Measurements from ENCODE around the gene ETV4. TPM values are rescaled to one million over a fixed set of nuclear protein-coding genes. Genes with fewer than 3 reads are reported as not detected.

Gene ETV4
- total and polyA plus RNA-seq, 2 of the 13 experiments (the other 11 are each of a cell fraction or from before 2014, with no cell fraction given) = 128 to 330 TPM

DNA sequence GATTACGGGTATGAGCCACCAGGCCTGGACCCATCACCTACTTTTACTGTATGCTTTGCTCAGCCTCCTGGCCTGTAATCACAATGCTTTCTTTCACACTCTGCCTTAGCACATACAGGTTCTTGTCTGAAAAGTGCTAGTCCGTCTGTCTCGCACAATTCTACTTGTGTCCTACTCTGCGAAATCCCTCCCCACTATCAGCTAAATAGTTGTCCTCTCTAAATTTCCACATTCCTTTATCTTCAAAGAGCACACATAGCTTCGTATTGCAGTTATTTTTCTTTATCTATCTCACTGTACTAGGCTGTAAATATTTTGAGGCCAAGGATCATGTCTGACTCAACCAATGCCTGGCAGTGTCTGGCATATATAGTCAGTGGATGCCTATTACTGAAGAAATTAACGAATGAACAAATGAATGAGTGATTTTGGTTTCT is 38.5 kb upstream of the ETV4 start (continued):
- TF ChIP-seq, protein P1, sequence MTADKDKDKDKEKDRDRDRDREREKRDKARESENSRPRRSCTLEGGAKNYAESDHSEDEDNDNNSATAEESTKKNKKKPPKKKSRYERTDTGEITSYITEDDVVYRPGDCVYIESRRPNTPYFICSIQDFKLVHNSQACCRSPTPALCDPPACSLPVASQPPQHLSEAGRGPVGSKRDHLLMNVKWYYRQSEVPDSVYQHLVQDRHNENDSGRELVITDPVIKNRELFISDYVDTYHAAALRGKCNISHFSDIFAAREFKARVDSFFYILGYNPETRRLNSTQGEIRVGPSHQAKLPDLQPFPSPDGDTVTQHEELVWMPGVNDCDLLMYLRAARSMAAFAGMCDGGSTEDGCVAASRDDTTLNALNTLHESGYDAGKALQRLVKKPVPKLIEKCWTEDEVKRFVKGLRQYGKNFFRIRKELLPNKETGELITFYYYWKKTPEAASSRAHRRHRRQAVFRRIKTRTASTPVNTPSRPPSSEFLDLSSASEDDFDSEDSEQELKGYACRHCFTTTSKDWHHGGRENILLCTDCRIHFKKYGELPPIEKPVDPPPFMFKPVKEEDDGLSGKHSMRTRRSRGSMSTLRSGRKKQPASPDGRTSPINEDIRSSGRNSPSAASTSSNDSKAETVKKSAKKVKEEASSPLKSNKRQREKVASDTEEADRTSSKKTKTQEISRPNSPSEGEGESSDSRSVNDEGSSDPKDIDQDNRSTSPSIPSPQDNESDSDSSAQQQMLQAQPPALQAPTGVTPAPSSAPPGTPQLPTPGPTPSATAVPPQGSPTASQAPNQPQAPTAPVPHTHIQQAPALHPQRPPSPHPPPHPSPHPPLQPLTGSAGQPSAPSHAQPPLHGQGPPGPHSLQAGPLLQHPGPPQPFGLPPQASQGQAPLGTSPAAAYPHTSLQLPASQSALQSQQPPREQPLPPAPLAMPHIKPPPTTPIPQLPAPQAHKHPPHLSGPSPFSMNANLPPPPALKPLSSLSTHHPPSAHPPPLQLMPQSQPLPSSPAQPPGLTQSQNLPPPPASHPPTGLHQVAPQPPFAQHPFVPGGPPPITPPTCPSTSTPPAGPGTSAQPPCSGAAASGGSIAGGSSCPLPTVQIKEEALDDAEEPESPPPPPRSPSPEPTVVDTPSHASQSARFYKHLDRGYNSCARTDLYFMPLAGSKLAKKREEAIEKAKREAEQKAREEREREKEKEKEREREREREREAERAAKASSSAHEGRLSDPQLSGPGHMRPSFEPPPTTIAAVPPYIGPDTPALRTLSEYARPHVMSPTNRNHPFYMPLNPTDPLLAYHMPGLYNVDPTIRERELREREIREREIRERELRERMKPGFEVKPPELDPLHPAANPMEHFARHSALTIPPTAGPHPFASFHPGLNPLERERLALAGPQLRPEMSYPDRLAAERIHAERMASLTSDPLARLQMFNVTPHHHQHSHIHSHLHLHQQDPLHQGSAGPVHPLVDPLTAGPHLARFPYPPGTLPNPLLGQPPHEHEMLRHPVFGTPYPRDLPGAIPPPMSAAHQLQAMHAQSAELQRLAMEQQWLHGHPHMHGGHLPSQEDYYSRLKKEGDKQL (CRISPR knock-in tag; IDR thresholded peaks at IDR 0.05; ENCODE audit: low read depth) = peak; percentile 61; the same call in 1 of the 2 replicates
- TF ChIP-seq TSC22D2 (CRISPR knock-in tag; IDR thresholded peaks at IDR 0.05; ENCODE audit: borderline replicate concordance) (no peak), NONO (IDR thresholded peaks at IDR 0.05) (no peak), NONO (CRISPR knock-in tag; conservative IDR thresholded peaks at IDR 0.05) (0 out of 2 replicates have a peak, but pooled peaks have one; percentile 29), ZEB1 (IDR thresholded peaks at IDR 0.05; ENCODE audit: insufficient replicate concordance, low read depth) (peak; percentile 54), SSRP1 (CRISPR knock-in tag; IDR thresholded peaks at IDR 0.05) (peak; percentile 83; the same call in 1 of the 2 replicates), NR2C2 (CRISPR knock-in tag; IDR thresholded peaks at IDR 0.05; ENCODE audit: borderline replicate concordance) (no peak), HNRNPL (IDR thresholded peaks at IDR 0.05; ENCODE audit: low read depth, low read length) (no peak), ZNF737 (CRISPR knock-in tag; IDR thresholded peaks at IDR 0.05; ENCODE audit: borderline replicate concordance) (no peak), ISL2 (CRISPR knock-in tag; IDR thresholded peaks at IDR 0.05) (peak; percentile 94), CHD4 (IDR thresholded peaks at IDR 0.05; ENCODE audit: borderline replicate concordance, low read length) (peak; percentile 86; the same call in 1 of the 2 replicates), KMT2A (CRISPR knock-in tag; IDR thresholded peaks at IDR 0.05) (no peak), ZNF33A (CRISPR knock-in tag; IDR thresholded peaks at IDR 0.05; ENCODE audit: borderline replicate concordance) (no peak), ZNF816 (CRISPR knock-in tag; IDR thresholded peaks at IDR 0.05; ENCODE audit: borderline replicate concordance) (no peak), HMG20B (CRISPR knock-in tag; conservative IDR thresholded peaks at IDR 0.05) (peak; percentile 53), ZNF20 (CRISPR knock-in tag; IDR thresholded peaks at IDR 0.05) (no peak), GLI4 (CRISPR knock-in tag; IDR thresholded peaks at IDR 0.05; ENCODE audit: borderline replicate concordance) (no peak), BCL6 (CRISPR knock-in tag; IDR thresholded peaks at IDR 0.05) (peak; percentile 80), FOSL1 (CRISPR knock-in tag; IDR thresholded peaks at IDR 0.05; ENCODE audit: borderline replicate concordance) (peak; percentile 78; the same call in 1 of the 2 replicates)
- TF ChIP-seq, protein P2, sequence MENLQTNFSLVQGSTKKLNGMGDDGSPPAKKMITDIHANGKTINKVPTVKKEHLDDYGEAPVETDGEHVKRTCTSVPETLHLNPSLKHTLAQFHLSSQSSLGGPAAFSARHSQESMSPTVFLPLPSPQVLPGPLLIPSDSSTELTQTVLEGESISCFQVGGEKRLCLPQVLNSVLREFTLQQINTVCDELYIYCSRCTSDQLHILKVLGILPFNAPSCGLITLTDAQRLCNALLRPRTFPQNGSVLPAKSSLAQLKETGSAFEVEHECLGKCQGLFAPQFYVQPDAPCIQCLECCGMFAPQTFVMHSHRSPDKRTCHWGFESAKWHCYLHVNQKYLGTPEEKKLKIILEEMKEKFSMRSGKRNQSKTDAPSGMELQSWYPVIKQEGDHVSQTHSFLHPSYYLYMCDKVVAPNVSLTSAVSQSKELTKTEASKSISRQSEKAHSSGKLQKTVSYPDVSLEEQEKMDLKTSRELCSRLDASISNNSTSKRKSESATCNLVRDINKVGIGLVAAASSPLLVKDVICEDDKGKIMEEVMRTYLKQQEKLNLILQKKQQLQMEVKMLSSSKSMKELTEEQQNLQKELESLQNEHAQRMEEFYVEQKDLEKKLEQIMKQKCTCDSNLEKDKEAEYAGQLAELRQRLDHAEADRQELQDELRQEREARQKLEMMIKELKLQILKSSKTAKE (CRISPR knock-in tag; IDR thresholded peaks at IDR 0.05; ENCODE audit: borderline replicate concordance) = peak; percentile 87
- TF ChIP-seq, protein P3, sequence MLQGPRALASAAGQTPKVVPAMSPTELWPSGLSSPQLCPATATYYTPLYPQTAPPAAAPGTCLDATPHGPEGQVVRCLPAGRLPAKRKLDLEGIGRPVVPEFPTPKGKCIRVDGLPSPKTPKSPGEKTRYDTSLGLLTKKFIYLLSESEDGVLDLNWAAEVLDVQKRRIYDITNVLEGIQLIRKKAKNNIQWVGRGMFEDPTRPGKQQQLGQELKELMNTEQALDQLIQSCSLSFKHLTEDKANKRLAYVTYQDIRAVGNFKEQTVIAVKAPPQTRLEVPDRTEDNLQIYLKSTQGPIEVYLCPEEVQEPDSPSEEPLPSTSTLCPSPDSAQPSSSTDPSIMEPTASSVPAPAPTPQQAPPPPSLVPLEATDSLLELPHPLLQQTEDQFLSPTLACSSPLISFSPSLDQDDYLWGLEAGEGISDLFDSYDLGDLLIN (CRISPR knock-in tag; IDR thresholded peaks at IDR 0.05; ENCODE audit: borderline replicate concordance) = no peak
- TF ChIP-seq, protein P4, sequence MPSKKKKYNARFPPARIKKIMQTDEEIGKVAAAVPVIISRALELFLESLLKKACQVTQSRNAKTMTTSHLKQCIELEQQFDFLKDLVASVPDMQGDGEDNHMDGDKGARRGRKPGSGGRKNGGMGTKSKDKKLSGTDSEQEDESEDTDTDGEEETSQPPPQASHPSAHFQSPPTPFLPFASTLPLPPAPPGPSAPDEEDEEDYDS (CRISPR knock-in tag; IDR thresholded peaks at IDR 0.05) = peak; percentile 64; the same call in 1 of the 2 replicates
